ENCODE results near the gene FRAS1.

FRAS1 gene

GRCh38 chr4:78437608-78438088 is 380.5 kb downstream of the FRAS1 start:
- no peak for FAIRE-seq
- no peak for DNase-seq (ENCODE audit: insufficient read length, low spot score)
- TF ChIP-seq CTCF (IDR thresholded peaks at IDR 0.05; ENCODE audit: insufficient read depth, missing control alignments), result no peak

GRCh38 chr4:78439328-78439727 is 382.2 kb downstream of the FRAS1 start:
- no peak for TF ChIP-seq CTCF (IDR thresholded peaks at IDR 0.05; ENCODE audit: insufficient read depth, missing control alignments)
- DNase-seq (ENCODE audit: insufficient read length, low spot score), result no peak
- FAIRE-seq, result no peak

GRCh38 chr4:78441756-78442155 is 384.6 kb downstream of the FRAS1 start:
- DNase-seq (ENCODE audit: insufficient read length, low spot score) (no peak), FAIRE-seq (no peak)
- TF ChIP-seq CTCF (IDR thresholded peaks at IDR 0.05; ENCODE audit: insufficient read depth, missing control alignments), result no peak

GRCh38 chr4:78446619-78447018 is 389.5 kb downstream of the FRAS1 start:
- TF ChIP-seq CTCF (IDR thresholded peaks at IDR 0.05; ENCODE audit: insufficient read depth, missing control alignments), result no peak
- FAIRE-seq, result no peak
- no peak for DNase-seq (ENCODE audit: insufficient read length, low spot score)

- FAIRE-seq (no peak), DNase-seq (ENCODE audit: insufficient read length, low spot score) (no peak)
- no peak for TF ChIP-seq CTCF (IDR thresholded peaks at IDR 0.05; ENCODE audit: insufficient read depth, missing control alignments)
These were observed 394.3 kb downstream of the FRAS1 start for GRCh38 chr4:78451407-78451806.

- no peak for TF ChIP-seq CTCF (IDR thresholded peaks at IDR 0.05; ENCODE audit: insufficient read depth, missing control alignments)
- DNase-seq (ENCODE audit: insufficient read length, low spot score) (no peak), FAIRE-seq (no peak)
These were observed 396.9 kb downstream of the FRAS1 start for GRCh38 chr4:78454016-78454415.

GRCh38 chr4:78457751-78458150 is 400.6 kb downstream of the FRAS1 start:
- DNase-seq (ENCODE audit: insufficient read length, low spot score) (no peak), FAIRE-seq (no peak)
- TF ChIP-seq CTCF (IDR thresholded peaks at IDR 0.05; ENCODE audit: insufficient read depth, missing control alignments), result no peak

Measured in D721Med (cell line).